ENCODE results near the gene ELAVL1.

Gene ELAVL1

GRCh38 chr19:7908742-7909461 is 96.5 kb downstream of the ELAVL1 start:
- FAIRE-seq = no peak

Data from A204.1 (cell line).